Stimulated activated CD4-positive, alpha-beta T cell treated with anti-CD3 and anti-CD28 coated beads, Interleukin-15, amount 100 ng/mL, for 1 hour (primary cell): Measurements from ENCODE around the gene SPDYE4.

ENCODE experiments used
- DNase-seq, 2 donors: peaks; one replicate each; pipeline ENCODE4 v3.0.0-alpha.2; 2020; ENCODE audit warnings: low read depth in 1 of 2, low spot score in 1 of 2

The SPDYE4 gene

GRCh38 chr17:8785547-8786413, 27.4 kb upstream of the SPDYE4 start:
- peak; percentile 34 to 52 for DNase-seq

- DNase-seq = no peak
Observed at GRCh38 chr17:8782176-8782575, 23.8 kb upstream of the SPDYE4 start.

GRCh38 chr17:8781776-8782175, 23.4 kb upstream of the SPDYE4 start:
- DNase-seq = no peak

- no peak for DNase-seq
Observed at GRCh38 chr17:8776881-8777280, 18.5 kb upstream of the SPDYE4 start.

- no peak for DNase-seq
Observed at GRCh38 chr17:8776248-8776647, 17.9 kb upstream of the SPDYE4 start.

- no peak for DNase-seq
Observed at GRCh38 chr17:8766731-8767130, 8.4 kb upstream of the SPDYE4 start.

- DNase-seq = no peak
Observed at GRCh38 chr17:8762012-8762411, 3.7 kb upstream of the SPDYE4 start.

GRCh38 chr17:8757189-8757588, 1.2 kb downstream of the SPDYE4 start:
- no peak for DNase-seq

- DNase-seq = no peak
Observed at GRCh38 chr17:8755590-8756255, 2.6 kb downstream of the SPDYE4 start.

GRCh38 chr17:8754890-8755289, 3.5 kb downstream of the SPDYE4 start:
- no peak for DNase-seq

GRCh38 chr17:8753976-8754440, 4.3 kb downstream of the SPDYE4 start:
- DNase-seq = no peak

GRCh38 chr17:8753136-8753975, 5.0 kb downstream of the SPDYE4 start:
- DNase-seq = no peak

- no peak for DNase-seq
Observed at GRCh38 chr17:8749616-8750015, 8.7 kb downstream of the SPDYE4 start.

- no peak for DNase-seq
Observed at GRCh38 chr17:8747742-8748141, 10.6 kb downstream of the SPDYE4 start.

- DNase-seq = no peak
Observed at GRCh38 chr17:8746501-8747236, 11.7 kb downstream of the SPDYE4 start.

- DNase-seq = peak; percentile 64 to 71
Observed at GRCh38 chr17:8745586-8746500, 12.5 kb downstream of the SPDYE4 start.

GRCh38 chr17:8744086-8744785, 14.1 kb downstream of the SPDYE4 start:
- no peak for DNase-seq

- no peak for DNase-seq
Observed at GRCh38 chr17:8742819-8743218, 15.5 kb downstream of the SPDYE4 start.

- DNase-seq = no peak
Observed at GRCh38 chr17:8742274-8742673, 16.1 kb downstream of the SPDYE4 start.
